GM23338 (cell line): ENCODE results near the gene SHISAL2B. TPM values are rescaled to one million over a fixed set of nuclear protein-coding genes. Genes with fewer than 3 reads are reported as not detected.
"Not testable (repeated sequence)": the region's sequence is repeated elsewhere in the genome, so short reads cannot be mapped to it uniquely, and the experiment has no call there.

Source experiments
- ATAC-seq: fragments of 200-7000 bp; cut with Tn5 transposase; 3 replicates; pipeline ENCODE4 v1.9.1; 2020
- DNase-seq: peaks from one replicate; pipeline ENCODE4 v3.0.0-alpha.2; 2015; ENCODE audit warnings: low spot score
- H2AFZ ChIP-seq: fragments of 200-600 bp; sonication (generic); 2 replicates; pipeline ENCODE4 v1.8.0; 2016; ENCODE audit warnings: antibody characterized with exemption, mild to moderate bottlenecking, moderate library complexity
- H3F3A ChIP-seq: fragments of 200-600 bp; sonication (generic); replicated peaks from 2 replicates; pipeline ENCODE4 v1.8.0; 2017; ENCODE audit warnings: antibody characterized with exemption, mixed run types, low read depth
- H3K27ac ChIP-seq: fragments of 200-600 bp; sonication (generic); 2 replicates; pipeline ENCODE4 v1.6.1; 2016; ENCODE audit warnings: low read depth
- H3K27me3 ChIP-seq: fragments of 200-600 bp; sonication (generic); 2 replicates; pipeline ENCODE4 v1.8.0; 2016; ENCODE audit warnings: mild to moderate bottlenecking, mixed run types, moderate library complexity; ENCODE audit not compliant: insufficient read depth
- H3K36me3 ChIP-seq: fragments of 200-600 bp; sonication (generic); 2 replicates; pipeline ENCODE4 v1.8.0; 2016; ENCODE audit warnings: mild to moderate bottlenecking; ENCODE audit not compliant: insufficient read depth
- H3K4me1 ChIP-seq: fragments of 200-600 bp; sonication (generic); 2 replicates; pipeline ENCODE4 v1.8.0; 2016; ENCODE audit warnings: mild to moderate bottlenecking, moderate library complexity; ENCODE audit not compliant: insufficient read depth
- H3K4me2 ChIP-seq: fragments of 200-600 bp; sonication (generic); 2 replicates; pipeline ENCODE4 v1.7.1; 2017; ENCODE audit warnings: mixed run types
- H3K4me3 ChIP-seq: fragments of 200-600 bp; sonication (generic); 2 replicates; pipeline ENCODE4 v1.6.1; 2016; ENCODE audit warnings: mixed run types
- H3K79me2 ChIP-seq: fragments of 200-600 bp; sonication (generic); replicated peaks from 2 replicates; pipeline ENCODE4 v1.8.0; 2017; ENCODE audit warnings: mild to moderate bottlenecking; ENCODE audit not compliant: insufficient read depth
- H3K9me2 ChIP-seq: fragments of 200-600 bp; sonication (generic); 2 replicates; pipeline ENCODE4 v1.8.0; 2017; ENCODE audit not compliant: insufficient read depth
- H4K20me1 ChIP-seq: fragments of 200-600 bp; sonication (generic); replicated peaks from 2 replicates; pipeline ENCODE4 v1.8.0; 2017; ENCODE audit warnings: mild to moderate bottlenecking; ENCODE audit not compliant: insufficient read depth
- H3K27ac Mint-ChIP-seq: 2 replicates; pipeline ENCODE4 v1.8.0; 2020; ENCODE audit warnings: inconsistent platforms, mild to moderate bottlenecking, moderate library complexity, mixed read lengths
- H3K27me3 Mint-ChIP-seq: 3 replicates; pipeline ENCODE4 v1.8.0; 2022; ENCODE audit warnings: low read depth, mild to moderate bottlenecking, moderate library complexity, mixed read lengths, inconsistent platforms; ENCODE audit not compliant: insufficient read depth, poor library complexity
- H3K36me3 Mint-ChIP-seq: 3 replicates; pipeline ENCODE4 v1.8.0; 2021; ENCODE audit warnings: low read depth, mild to moderate bottlenecking, inconsistent platforms, moderate library complexity, mixed read lengths
- H3K4me1 Mint-ChIP-seq: 3 replicates; pipeline ENCODE4 v1.8.0; 2020; ENCODE audit warnings: mild to moderate bottlenecking, inconsistent platforms, mixed read lengths
- H3K4me3 Mint-ChIP-seq: 3 replicates; pipeline ENCODE4 v1.8.0; 2021; ENCODE audit warnings: moderate library complexity, mild to moderate bottlenecking, inconsistent platforms, mixed read lengths
- H3K9me3 Mint-ChIP-seq: 3 replicates; pipeline ENCODE4 v1.8.0; 2020; ENCODE audit warnings: moderate library complexity, mild to moderate bottlenecking, inconsistent platforms, mixed read lengths
- CTCF ChIP-seq, 2 experiments: fragments of 200-600 bp in 1 of 2; sonication (generic) in 1 of 2; conservative IDR thresholded peaks; 2 replicates each; pipeline versions ENCODE4 v1.5.1 to v1.6.1; 2016 to 2017; ENCODE audit warnings: antibody characterized with exemption in 2 of 2, low read depth in 2 of 2, mild to moderate bottlenecking in 2 of 2, moderate library complexity in 1 of 2
- ETS1 ChIP-seq: IDR thresholded peaks from 2 replicates; pipeline ENCODE4 v1.6.1; 2016; ENCODE audit warnings: antibody characterized with exemption
- EZH2 ChIP-seq: fragments of 200-600 bp; sonication (generic); IDR thresholded peaks from one replicate; pipeline ENCODE4 v1.8.0; 2017; ENCODE audit warnings: antibody characterized with exemption, mild to moderate bottlenecking, low read depth; ENCODE audit not compliant: unreplicated experiment
- EZH2phosphoT487 ChIP-seq: fragments of 200-600 bp; sonication (generic); IDR thresholded peaks from one replicate; pipeline ENCODE4 v1.8.1; 2018; ENCODE audit warnings: antibody characterized with exemption; ENCODE audit not compliant: unreplicated experiment
- JUNB ChIP-seq: IDR thresholded peaks from one replicate; pipeline ENCODE4 v1.6.1; 2016; ENCODE audit warnings: antibody characterized with exemption; ENCODE audit not compliant: unreplicated experiment
- NANOG ChIP-seq: IDR thresholded peaks from 2 replicates; pipeline ENCODE4 v1.6.1; 2016; ENCODE audit warnings: antibody characterized with exemption, borderline replicate concordance
- REST ChIP-seq: IDR thresholded peaks from one replicate; pipeline ENCODE4 v1.6.1; 2018; ENCODE audit warnings: antibody characterized with exemption; ENCODE audit not compliant: unreplicated experiment
- STAT1 ChIP-seq: IDR thresholded peaks from one replicate; pipeline ENCODE4 v1.6.1; 2016; ENCODE audit warnings: antibody characterized with exemption; ENCODE audit not compliant: unreplicated experiment
- ZNF331 ChIP-seq: fragments of 250-450 bp; sonication (Bioruptor Pico); IDR thresholded peaks from 2 replicates; pipeline ENCODE4 v1.5.0; 2020; ENCODE audit warnings: low read depth, mild to moderate bottlenecking, moderate library complexity
- ZNF462 ChIP-seq: fragments of 250-450 bp; sonication (Bioruptor Pico); IDR thresholded peaks from 2 replicates; pipeline ENCODE4 v1.5.0; 2020; ENCODE audit warnings: mild to moderate bottlenecking, moderate library complexity
- polyA plus RNA-seq: library from polyadenylated mRNA; unstranded; fragments of >200 nt; fragmentation: Nextera tagmentation; extraction: Ambion mirVana; gene quantifications from 2 replicates; pipeline ENCODE4 v1.2.1, GENCODE V29; 2016
- total RNA-seq: library from RNA; depleted of rRNA; stranded (reverse); fragments of >200 nt; shearing (Covaris generic); gene quantifications from 2 replicates; pipeline ENCODE4 v1.2.3, GENCODE V29; 2014

Gene SHISAL2B
- total and polyA plus RNA-seq, 2 experiments from 2014 or later, result 12.3 to 21.1 TPM

DNA sequence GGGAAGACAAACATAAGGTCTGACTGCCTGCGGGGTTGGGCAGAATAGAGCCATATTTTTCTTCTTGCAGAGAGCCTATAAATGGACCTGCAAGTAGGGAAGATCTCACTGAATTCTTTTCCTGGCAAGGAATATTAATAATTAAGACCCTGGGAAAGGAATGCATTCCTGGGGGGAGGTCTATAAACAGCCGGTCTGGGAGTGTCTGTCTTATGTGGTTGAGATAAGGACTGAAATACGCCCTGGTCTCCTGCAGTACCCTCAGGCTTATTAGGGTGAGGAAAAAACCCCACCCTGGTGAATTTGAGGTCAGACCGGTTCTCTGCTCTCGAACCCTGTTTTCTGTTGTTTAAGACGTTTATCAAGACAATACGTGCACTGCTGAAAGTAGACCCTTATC, 6.1 kb downstream of the SHISAL2B start:
- DNase-seq, H3K4me3 ChIP-seq, H3K27ac ChIP-seq, H4K20me1 ChIP-seq, H3K79me2 ChIP-seq, H2AFZ ChIP-seq, H3F3A ChIP-seq, H3K4me2 ChIP-seq, H3K9me2 ChIP-seq, H3K27me3 Mint-ChIP-seq, H3K27me3 ChIP-seq, H3K27ac Mint-ChIP-seq, ATAC-seq, H3K4me3 Mint-ChIP-seq, H3K4me1 ChIP-seq, H3K36me3 ChIP-seq: not testable (repeated sequence)
- Mint-ChIP-seq H3K36me3 (peaks cover 68% of the 10 kb centered on the region), H3K9me3 (peaks cover 38% of the 10 kb centered on the region), H3K4me1 (peaks cover 15% of the 10 kb centered on the region)

DNA sequence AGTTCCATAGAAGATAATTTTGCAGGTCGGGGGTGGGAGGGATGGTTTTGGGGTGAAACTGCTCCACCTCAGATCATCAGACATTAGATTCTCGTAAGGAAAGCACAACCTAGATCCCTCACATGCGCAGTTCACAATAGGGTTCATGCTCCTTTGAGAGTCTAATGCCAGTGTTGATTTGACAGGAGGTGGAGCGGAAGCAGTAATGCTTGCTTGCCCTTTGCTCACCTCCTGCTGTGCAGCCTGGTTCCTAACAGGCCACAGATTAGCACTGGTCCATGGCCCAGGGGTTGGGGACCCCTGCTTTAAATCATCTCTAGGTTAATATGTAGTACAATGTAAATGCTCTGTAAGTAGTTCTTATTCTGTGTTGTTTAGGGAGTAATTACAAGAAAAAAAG, 10.5 kb downstream of the SHISAL2B start:
- H3K4me1 Mint-ChIP-seq, result peaks cover 24% of the 10 kb centered on the region
- no peak for DNase-seq
- Histone ChIP-seq H2AFZ (no peak overlapping the region), H3F3A (no peaks in the 10 kb centered on the region), H3K27ac (no peak overlapping the region), H3K79me2 (no peaks in the 10 kb centered on the region), H3K36me3 (peaks cover 10% of the 10 kb centered on the region), H3K4me3 (no peak overlapping the region), H3K27me3 (no peaks in the 10 kb centered on the region), H4K20me1 (no peaks in the 10 kb centered on the region), H3K9me2 (no peaks in the 10 kb centered on the region), H3K4me2 (no peak overlapping the region), H3K4me1 (peaks cover 26% of the 10 kb centered on the region)
- H3K27ac Mint-ChIP-seq, result no peak overlapping the region
- peaks cover 49% of the 10 kb centered on the region for H3K36me3 Mint-ChIP-seq
- no peak for ATAC-seq
- H3K27me3 Mint-ChIP-seq, result peaks cover 2% of the 10 kb centered on the region
- H3K4me3 Mint-ChIP-seq, result no peak overlapping the region
- H3K9me3 Mint-ChIP-seq, result peaks cover 27% of the 10 kb centered on the region
- TF ChIP-seq EZH2, result no peak
- no peak for TF ChIP-seq JUNB
- no peak for TF ChIP-seq STAT1
- TF ChIP-seq NANOG, result no peak
- no peak for TF ChIP-seq ETS1
- TF ChIP-seq ZNF462 (CRISPR knock-in tag), result no peak
- no peak for TF ChIP-seq EZH2phosphoT487
- TF ChIP-seq ZNF331 (CRISPR knock-in tag), result no peak
- TF ChIP-seq CTCF (conservative IDR thresholded peaks at IDR 0.05; ENCODE audit: low read depth in 2 of 2), result no peak
- TF ChIP-seq REST, result no peak
